GM19438 (cell line): ENCODE data around the gene RGPD8.
"Not testable (repeated sequence)": the region's sequence is repeated elsewhere in the genome, so short reads cannot be mapped to it uniquely, and the experiment has no call there.

Experiments used
- ATAC-seq: cut with Tn5 transposase; IDR thresholded peaks from one replicate; pipeline ENCODE4 v1.9.1; 2021; ENCODE audit warnings: low read depth; ENCODE audit not compliant: unreplicated experiment

Gene RGPD8

DNA sequence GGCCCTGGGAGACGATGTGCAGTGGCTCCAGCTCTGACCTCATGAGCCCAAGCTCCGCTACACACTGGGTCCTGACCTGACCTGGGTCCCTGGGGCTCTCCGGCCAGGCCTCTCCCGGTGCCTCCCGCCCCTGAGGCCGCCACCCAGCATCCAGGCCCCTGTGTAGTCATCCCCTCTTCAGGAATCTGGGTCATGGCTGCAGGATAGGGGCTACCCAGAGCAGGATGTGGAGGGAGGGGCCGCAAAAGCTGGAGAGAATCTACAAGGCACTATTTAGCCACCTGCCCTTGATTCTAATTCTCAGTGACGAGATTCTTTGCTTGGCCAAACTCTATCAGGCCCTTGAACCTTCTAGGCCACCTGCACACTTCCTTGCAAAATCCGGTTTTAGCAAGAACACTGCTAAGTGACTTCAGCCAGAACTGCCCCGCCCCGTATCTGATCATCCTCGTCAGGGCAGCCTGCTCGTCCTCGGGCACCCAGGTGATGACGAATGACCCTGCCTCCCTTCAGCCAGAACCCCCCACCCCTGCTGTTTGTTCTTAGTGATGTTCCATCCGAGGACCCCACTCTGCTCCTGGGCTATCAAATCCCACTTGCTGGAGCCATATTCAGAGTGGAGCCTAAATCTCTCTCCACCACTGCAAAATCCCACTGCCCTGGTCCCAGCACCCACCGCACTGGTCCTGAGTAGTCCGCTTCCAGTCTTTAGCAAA, 2.4 kb upstream of the RGPD8 start:
- ATAC-seq: not testable (repeated sequence)

DNA sequence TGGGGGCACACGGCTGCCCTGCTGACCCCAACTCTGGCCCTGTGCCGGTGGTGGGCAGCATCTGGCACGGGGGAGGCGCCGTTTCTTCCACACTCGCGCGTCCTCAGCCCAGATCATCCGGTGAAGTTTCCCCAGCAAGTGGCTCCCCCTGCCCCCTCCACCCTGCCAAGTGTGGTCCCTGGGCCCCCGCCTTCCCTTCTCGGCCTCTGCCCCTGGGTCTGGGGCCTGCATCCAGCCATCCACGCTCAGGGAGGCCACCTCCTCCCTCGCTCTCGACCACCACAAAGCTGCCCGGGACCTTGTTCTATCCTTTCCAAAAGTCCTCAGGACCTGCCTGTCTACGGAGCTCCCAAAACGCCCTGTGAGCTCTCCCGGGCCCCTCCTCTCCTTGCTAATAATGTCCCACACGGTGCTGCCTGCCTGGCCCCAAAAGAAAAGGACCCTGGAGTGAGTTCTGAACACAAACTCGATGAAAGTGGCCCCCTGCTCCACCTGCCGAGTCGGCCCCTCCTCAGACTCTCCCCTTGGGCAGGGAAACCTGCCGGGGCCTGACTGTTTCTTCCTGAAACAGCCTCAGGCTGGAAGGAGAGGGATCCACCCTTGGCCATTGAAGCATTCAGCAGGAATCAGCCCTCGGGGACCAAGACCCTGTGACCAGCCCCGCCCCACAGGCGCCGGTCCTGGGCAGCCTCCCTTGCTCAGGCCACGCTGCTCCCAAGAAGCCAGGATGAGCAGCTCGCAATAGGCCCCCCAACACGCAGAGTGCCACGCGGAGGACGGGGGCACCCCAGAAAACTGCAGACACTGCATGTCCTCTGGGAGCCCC, 1.7 kb upstream of the RGPD8 start:
- ATAC-seq: not testable (repeated sequence)

DNA sequence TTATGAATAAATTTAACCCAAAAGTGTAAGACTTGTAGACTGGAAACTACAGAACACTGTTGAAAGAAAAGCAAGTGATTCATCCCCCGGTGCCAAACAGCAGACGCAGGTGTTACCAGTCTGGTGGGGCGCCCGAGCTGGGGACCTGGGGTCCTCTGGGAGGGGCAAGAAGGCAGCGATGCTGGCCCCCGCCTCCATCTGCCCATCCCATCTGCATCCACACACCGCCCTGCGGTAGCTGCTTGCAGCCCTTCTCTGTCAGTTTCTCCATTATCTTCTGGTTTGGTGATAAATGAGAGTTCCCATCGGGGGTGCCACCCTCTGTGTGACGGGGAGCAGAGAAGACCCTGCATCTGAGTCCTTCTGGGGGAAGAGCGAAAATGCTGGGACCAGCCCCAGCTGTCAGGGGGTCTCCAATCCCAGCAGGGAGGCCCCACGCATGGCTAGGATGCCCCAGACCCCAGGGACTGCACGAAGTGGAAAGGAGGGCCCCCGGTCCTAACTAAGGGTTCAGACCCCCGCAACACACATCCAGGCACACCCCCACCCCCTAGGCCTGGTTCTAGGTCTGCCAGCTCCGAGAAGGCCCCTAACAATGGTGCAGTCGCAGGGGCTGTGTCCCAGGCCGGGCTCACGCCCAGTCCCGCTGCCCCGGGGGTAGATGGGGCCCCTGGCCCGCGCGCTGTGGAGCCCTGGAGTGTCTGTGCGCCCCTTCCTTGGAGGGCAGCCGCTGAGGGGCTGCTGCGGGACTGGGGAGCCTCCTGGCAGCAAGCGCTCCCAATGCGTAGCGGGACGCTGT, 686 bp upstream of the RGPD8 start:
- ATAC-seq: no peak

DNA sequence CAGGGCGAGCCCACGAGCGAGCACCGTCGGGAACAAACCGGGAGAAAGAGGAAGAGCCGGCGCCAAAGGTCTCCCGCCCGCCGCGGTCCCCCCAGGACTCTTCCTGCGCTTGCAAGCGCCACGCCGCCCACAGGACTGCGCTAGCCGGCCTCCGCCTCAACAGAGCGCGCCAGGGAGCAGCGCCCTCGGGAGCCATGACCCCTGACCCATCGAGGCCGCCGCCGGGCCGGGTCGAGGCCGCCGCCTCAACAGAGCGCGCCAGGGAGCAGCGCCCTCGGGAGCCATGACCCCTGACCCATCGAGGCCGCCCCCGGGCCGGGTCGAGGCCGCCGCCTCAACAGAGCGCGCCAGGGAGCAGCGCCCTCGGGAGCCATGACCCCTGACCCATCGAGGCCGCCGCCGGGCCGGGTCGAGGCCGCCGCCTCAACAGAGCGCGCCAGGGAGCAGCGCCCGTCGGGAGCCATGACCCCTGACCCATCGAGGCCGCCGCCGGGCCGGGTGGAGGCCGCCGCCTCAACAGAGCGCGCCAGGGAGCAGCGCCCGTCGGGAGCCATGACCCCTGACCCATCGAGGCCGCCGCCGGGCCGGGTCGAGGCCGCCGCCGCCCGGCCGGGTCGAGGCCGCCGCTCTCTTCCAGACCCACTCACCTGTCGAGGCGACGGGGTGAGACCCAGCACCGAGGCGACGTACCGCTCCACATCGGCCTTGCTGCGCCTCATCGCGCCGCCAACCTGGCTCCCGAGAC, 538 bp downstream of the RGPD8 start:
- peak; percentile 38 for ATAC-seq

DNA sequence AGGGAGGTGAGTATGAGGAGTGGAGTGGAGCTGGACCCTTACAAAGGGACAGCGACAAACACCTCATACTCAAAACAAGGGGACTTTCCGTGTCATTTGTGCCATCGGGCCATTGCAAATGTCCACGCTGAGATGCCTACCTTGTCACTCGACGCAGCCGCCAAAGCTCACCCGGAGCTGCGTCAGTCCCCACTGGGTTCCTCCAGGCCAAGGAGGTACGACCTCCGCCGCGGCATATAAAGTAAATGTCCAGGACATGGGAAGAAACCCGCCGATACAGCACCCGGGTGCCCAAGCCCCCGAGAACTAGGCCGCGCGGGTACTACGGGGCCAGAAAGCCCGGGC, 1.1 kb downstream of the RGPD8 start:
- ATAC-seq: not testable (repeated sequence)

DNA sequence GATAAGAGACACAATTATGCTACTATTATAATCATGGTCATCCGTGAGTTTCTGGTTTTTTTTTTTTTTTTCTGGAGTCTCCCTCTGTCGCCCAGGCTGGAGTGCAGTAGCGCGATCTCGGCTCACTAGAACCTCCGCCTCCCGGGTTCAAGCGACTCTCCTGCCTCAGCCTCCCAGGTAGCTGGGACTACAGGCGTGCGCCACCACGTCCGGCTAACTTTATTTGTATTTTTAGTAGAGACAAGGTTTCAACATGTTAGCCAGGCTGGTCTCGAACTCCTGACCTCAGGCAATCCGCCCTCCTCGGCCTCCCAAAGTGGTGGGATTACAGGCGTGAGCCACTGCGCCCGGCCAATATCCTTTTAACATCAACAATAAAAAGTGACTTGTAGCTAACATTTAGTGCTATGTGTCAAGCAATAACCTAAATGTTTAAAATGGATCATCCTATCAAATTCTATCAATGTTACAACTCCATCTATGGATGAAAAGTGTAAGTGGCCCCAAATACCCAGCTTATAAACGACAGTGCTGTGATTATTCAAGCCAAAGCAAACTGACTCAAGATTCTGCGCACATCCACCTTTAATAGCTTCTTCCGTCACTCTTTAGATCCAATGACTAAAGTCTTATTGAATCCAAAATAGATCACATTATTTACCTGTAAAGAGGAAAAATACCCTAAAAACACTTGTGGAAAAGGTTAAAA, 1.7 kb downstream of the RGPD8 start:
- not testable (repeated sequence) for ATAC-seq

DNA sequence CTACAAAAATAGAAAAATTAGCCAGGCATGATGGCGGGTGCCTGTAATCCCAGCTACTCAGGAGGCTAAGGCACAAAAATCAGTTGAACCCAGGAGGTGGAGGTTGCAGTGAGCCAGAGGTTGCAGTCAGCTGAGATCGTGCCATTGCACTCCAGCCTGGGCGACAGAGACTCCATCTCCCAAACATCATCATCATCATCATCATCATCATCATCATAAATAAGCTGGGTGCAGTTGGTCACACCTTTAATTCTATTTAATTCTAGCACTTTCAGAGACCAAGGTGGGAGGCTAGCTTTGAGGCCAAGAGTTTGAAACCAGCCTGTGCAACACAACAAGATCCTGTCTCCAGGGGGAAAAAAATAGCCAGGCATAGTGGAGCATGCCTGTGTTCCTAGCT, 8.9 kb downstream of the RGPD8 start:
- ATAC-seq: not testable (repeated sequence)

DNA sequence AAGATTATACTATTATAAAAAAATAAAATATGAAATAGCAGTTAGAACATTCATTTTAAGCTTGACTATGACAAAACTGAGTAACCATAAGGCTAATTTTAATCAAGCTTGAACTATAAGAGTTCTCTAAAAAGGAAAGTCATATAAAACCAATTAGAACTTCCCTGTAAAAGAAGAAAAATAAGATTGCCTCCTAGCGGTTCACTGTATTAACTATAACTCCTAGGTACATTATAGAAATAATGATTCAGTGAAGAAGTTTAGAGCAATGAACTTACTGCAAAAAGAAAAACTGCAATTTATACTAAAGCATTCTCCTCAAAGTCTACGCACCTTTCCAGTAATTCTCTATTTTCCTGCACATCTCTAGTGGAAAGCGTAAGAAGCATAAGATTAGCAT, 16.6 kb downstream of the RGPD8 start:
- not testable (repeated sequence) for ATAC-seq

DNA sequence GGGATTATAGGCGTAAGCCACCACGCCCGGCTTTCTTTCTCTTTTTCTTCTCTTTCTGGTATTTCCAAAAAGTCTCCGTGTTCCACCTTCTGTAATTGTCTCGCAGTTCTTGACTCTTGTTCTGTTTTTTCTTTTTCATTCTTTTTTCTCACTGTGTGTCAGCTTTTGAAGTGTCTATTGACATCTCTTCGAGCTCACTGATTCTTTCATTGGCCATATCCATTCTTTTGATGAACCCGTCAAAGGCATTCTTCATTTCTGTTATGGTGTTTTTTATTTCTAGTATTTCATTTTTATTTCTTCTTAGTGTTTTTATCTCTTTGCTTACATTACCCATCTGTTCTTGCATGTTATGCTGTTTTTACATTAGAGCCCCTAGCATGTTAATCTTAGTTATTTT, 73.4 kb downstream of the RGPD8 start:
- ATAC-seq: not testable (repeated sequence)

DNA sequence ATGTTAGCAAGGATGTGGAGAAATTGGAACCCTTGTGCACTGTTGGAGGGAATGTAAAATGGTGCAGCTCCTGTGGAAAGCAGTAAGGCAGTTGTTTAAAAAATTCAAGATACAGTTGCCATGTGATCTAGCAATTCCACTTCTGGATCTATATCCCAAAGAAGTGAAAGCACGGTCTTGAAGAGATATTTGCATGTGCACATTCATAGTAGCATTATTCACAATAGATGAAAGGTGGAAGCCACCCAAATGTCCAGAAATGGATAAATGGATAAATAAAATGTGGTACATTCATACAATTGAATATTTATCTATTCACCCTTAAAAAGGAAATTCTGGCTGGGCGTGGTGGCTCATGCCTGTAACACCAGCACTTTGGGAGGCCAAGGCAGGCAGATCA, 79.1 kb downstream of the RGPD8 start:
- not testable (repeated sequence) for ATAC-seq

DNA sequence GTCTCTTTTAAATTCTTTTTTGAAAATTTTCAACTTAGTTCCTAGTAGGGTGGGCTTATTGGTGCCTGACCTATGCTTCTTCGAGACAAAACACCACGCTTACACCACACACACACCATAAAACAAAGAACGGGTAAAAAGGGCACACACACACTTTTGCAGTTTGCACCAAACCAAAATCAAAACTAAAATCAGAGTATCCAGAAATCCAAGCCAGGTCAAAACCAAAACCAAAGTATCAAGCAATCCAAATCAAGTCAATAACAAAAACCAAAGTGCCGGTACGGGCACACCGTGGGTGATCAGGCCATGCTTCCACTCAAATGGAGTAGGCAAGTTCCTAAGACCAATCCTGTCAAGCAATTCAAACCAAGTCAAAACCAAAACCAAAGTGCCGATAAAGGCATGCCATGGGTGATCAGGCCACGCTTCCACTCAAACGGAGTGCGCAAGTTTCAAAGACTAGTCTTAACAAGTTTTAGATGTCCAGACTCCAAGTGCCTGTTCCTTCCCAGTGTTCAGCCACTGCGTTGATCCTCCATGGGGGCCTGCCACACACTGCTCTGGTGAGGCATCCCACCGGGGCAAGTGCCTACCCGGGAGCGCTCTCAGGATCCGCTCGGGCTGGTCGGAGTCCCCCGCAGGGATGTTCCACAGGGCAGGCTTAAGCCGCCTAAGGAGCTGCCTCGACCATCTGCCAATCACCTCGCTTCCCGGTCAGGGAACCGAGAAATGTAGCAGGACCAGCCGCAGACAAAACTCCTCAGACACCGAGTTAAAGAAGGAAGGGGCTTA, 80.4 kb downstream of the RGPD8 start:
- ATAC-seq: not testable (repeated sequence)

DNA sequence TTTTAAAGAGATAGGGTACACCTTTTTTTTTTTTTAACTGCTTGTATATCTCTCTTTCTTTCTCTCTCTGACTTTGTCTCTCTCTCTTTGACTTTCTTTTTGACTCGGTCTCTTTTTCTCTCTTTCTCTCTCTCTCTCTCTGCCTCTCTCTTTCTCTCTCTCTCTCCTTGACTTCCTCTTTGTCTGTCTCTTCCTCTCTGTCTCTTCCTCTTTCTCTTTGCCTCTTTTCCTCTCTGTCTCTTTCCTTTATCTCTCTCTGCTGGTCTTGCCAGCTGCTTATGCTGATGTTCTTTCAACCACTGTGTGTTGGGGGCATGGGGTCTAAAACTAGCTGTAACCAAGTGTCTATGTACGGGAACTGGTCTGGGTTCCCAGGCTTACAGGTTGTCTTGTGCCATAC, 81.2 kb downstream of the RGPD8 start:
- ATAC-seq: not testable (repeated sequence)

DNA sequence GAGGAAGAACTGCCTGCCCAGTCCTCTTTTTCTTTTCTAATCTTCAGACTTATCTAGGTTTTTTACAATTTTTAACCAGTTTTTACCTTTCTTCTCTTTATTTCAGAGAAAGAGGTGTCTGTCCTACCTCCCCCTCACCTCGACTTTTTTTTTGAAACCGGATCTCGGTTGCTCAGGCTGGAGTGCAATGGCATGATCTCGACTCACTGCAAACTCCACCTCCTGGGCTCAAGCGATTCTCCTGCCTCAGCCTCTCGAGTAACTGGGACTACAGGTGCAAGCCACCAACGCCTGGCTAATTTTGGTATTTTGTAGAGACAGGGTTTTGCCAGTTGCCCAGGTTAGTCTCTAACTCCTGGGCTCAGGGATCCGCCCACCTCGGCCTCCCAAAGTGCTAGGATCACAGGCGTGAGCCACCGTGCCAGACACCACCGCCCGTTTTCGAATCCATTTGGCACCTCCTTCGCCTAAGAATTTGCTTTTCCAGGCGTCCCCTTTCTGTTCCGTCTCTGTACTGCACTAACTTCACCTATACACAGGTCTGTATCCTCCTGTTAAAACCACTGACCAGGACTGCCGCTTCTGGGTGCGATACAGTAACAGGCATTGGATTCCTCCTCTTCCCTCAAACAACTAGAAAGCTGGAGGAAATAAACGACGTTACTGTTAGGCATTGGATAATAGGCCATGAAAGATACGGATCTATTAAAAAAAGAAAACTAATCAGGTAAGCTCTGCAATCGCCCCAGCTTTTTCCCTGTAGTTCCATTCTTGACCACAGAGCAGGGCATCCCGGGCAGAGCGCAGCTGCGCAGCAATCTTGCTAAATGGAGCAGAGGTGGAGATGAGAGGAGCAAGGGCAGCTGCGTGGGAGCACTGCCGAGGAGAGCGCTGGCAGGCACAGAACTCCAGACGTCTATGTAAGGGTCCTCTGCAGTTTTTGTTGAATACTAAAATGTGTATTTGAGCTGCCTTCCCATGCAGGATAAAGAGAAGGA, 88.1 kb downstream of the RGPD8 start:
- no peak for ATAC-seq

DNA sequence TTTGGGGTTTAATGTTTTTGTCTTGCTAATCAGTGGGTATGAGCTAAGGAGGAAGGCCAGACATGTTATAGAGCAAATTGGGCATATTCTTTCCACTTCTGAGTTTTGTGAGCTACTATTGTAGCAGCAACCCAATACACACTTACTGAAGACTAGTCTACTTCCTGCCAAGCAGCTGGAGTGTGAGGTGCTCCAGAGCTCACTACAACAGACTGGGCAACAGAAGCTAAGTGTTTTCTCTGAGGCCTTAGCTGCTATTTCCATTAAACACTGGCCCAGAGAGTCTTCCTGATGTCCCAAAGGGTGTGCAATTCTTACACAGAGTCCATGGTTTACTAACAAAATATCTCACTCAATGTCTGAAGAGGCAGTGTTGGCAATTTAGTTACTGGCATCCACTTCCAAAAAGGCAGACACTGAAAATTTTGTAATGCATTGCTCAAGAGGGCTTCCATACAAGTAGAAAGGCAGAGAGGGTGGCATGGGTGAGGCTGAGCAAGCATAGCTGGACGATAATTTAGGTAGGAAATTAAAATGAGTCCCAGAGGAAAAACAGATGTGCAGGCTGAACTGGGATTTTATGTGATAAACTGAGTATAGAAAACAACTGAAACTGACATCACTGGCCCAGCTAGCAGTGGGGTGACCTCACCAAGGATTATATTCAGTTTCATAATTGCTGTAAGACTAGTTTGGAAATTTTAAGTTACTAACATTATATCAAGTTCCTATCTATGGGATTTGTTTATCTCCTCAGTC, 89.4 kb downstream of the RGPD8 start:
- ATAC-seq: no peak

DNA sequence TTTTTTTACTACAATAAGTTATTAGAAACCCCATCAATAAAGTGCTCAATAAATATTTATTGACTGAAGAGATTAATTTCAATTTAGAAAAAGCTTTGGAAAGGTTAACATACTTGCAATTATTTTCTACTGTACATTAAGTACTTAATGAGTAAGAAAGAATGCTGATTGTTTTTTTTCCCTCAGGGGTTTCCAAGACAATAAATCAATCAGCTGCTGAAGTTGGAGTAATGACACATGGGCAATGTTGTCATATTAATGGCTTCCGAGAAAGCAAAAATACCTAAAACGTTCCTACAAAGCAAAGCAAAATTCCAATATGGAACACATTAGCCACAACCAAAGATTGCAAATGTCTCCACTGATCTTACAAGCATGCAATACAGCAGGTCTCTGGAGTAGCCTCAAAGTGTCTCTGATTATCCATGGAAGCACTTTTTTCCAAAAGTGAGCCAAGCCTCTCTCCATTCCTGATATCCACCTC, 91.3 kb downstream of the RGPD8 start:
- ATAC-seq: no peak

DNA sequence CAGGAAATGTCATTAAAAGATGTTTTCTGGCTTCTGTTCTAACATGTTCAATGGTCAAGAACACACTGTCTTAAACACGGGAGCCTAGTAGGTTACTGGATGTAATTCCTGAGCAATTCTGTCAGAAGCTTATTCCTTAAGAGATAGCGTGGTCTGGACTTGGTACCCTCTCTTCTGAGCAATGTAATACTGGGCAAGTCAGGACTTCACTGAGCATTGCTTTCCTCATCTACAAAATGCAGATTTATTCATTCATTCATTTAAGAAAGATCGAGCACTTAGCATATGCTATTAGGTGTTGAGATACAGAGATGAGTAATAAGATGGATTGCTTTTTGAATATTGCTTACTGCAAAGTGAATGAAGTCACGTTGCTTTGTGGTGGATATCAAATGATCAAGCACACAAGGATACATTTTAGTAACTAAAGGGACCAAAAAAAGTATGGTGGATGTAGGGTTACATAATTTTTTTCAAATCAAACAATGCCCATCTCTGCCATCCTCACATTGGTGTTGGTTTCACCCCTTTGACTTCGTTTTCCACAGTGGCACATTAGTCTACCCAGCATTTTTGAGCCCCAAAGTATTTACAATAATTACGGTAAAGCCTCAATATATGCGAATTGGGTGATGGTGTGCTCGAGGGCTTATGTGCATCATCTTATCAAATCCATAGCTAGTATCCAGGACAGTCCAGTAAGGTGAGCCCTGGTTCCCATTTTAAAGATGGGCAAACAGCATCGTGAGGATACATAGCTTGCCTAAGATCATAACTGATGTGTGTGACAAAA, 92.8 kb downstream of the RGPD8 start:
- no peak for ATAC-seq
